ENCODE data around the gene RNF113B. TPM values are rescaled to one million over a fixed set of nuclear protein-coding genes. Genes with fewer than 3 reads are reported as not detected.

Gene RNF113B
- total RNA-seq, 3 donors from 2014 or later: not detected

- Mint-ChIP-seq H3K27me3 (ENCODE audit: low read depth) (peaks cover 6% of the 10 kb centered on the region), H3K4me1 (ENCODE audit: low read depth) (no peaks in the 10 kb centered on the region), H3K9me3 (no peaks in the 10 kb centered on the region), H3K36me3 (ENCODE audit: insufficient read depth) (no peaks in the 10 kb centered on the region), H3K4me3 (no peak overlapping the region)
- DNase-seq (no peak), ATAC-seq (no peak)
These were observed 37.6 kb upstream of the RNF113B start for GRCh38 chr13:98214707-98215106.

GRCh38 chr13:98214008-98214643 lies 37.1 kb upstream of the RNF113B start:
- H3K4me1 Mint-ChIP-seq (ENCODE audit: low read depth): no peaks in the 10 kb centered on the region
- no peaks in the 10 kb centered on the region for H3K36me3 Mint-ChIP-seq (ENCODE audit: insufficient read depth)
- ATAC-seq (no peak), DNase-seq (no peak)
- no peak overlapping the region for H3K4me3 Mint-ChIP-seq
- no peaks in the 10 kb centered on the region for H3K9me3 Mint-ChIP-seq
- peaks cover 6% of the 10 kb centered on the region for H3K27me3 Mint-ChIP-seq (ENCODE audit: low read depth)

- Mint-ChIP-seq H3K4me3 (no peak overlapping the region), H3K4me1 (ENCODE audit: low read depth) (no peaks in the 10 kb centered on the region), H3K27me3 (ENCODE audit: low read depth) (peaks cover 8% of the 10 kb centered on the region), H3K9me3 (no peaks in the 10 kb centered on the region), H3K36me3 (ENCODE audit: insufficient read depth) (no peaks in the 10 kb centered on the region)
- DNase-seq (no peak), ATAC-seq (no peak)
These were observed 36.3 kb upstream of the RNF113B start for GRCh38 chr13:98213354-98213753.

- peaks cover 8% of the 10 kb centered on the region for H3K27me3 Mint-ChIP-seq (ENCODE audit: low read depth)
- H3K4me3 Mint-ChIP-seq: no peak overlapping the region
- ATAC-seq (no peak), DNase-seq (no peak)
- H3K4me1 Mint-ChIP-seq (ENCODE audit: low read depth): no peaks in the 10 kb centered on the region
- no peaks in the 10 kb centered on the region for H3K9me3 Mint-ChIP-seq
- H3K36me3 Mint-ChIP-seq (ENCODE audit: insufficient read depth): no peaks in the 10 kb centered on the region
These were observed 35.7 kb upstream of the RNF113B start for GRCh38 chr13:98212763-98213162.

- H3K9me3 Mint-ChIP-seq: peaks cover 23% of the 10 kb centered on the region
- no peaks in the 10 kb centered on the region for H3K36me3 Mint-ChIP-seq (ENCODE audit: insufficient read depth)
- no peak for ATAC-seq
- peaks cover 8% of the 10 kb centered on the region for H3K27me3 Mint-ChIP-seq (ENCODE audit: low read depth)
- DNase-seq: no peak
- H3K4me1 Mint-ChIP-seq (ENCODE audit: low read depth): no peaks in the 10 kb centered on the region
- no peak overlapping the region for H3K4me3 Mint-ChIP-seq
These were observed 31.5 kb upstream of the RNF113B start for GRCh38 chr13:98208606-98209005.

GRCh38 chr13:98207416-98207815 lies 30.3 kb upstream of the RNF113B start:
- ATAC-seq (no peak), DNase-seq (no peak)
- Mint-ChIP-seq H3K4me1 (ENCODE audit: low read depth) (no peaks in the 10 kb centered on the region), H3K9me3 (peaks cover 23% of the 10 kb centered on the region), H3K36me3 (ENCODE audit: insufficient read depth) (no peaks in the 10 kb centered on the region), H3K27me3 (ENCODE audit: low read depth) (peaks cover 8% of the 10 kb centered on the region), H3K4me3 (no peak overlapping the region)

GRCh38 chr13:98206946-98207345 lies 29.9 kb upstream of the RNF113B start:
- Mint-ChIP-seq H3K27me3 (ENCODE audit: low read depth) (peaks cover 6% of the 10 kb centered on the region), H3K36me3 (ENCODE audit: insufficient read depth) (no peaks in the 10 kb centered on the region), H3K9me3 (peaks cover 23% of the 10 kb centered on the region), H3K4me3 (no peak overlapping the region), H3K4me1 (ENCODE audit: low read depth) (no peaks in the 10 kb centered on the region)
- no peak for ATAC-seq
- no peak for DNase-seq

GRCh38 chr13:98204546-98204945 lies 27.5 kb upstream of the RNF113B start:
- Mint-ChIP-seq H3K9me3 (peaks cover 23% of the 10 kb centered on the region), H3K4me3 (no peak overlapping the region), H3K27me3 (ENCODE audit: low read depth) (peaks cover 4% of the 10 kb centered on the region), H3K36me3 (ENCODE audit: insufficient read depth) (no peaks in the 10 kb centered on the region), H3K4me1 (ENCODE audit: low read depth) (no peaks in the 10 kb centered on the region)
- DNase-seq (no peak), ATAC-seq (no peak)

GRCh38 chr13:98203646-98204326 lies 26.7 kb upstream of the RNF113B start:
- Mint-ChIP-seq H3K9me3 (peaks cover 23% of the 10 kb centered on the region), H3K27me3 (ENCODE audit: low read depth) (peaks cover 6% of the 10 kb centered on the region), H3K4me3 (no peak overlapping the region), H3K36me3 (ENCODE audit: insufficient read depth) (no peaks in the 10 kb centered on the region), H3K4me1 (ENCODE audit: low read depth) (no peaks in the 10 kb centered on the region)
- no peak for ATAC-seq
- no peak for DNase-seq

- H3K4me3 Mint-ChIP-seq: no peak overlapping the region
These were observed 24.9 kb upstream of the RNF113B start for GRCh38 chr13:98201984-98202383.

GRCh38 chr13:98201189-98201588 lies 24.1 kb upstream of the RNF113B start:
- Mint-ChIP-seq H3K9me3 (peaks cover 12% of the 10 kb centered on the region), H3K36me3 (ENCODE audit: insufficient read depth) (no peaks in the 10 kb centered on the region), H3K4me3 (no peak overlapping the region), H3K4me1 (ENCODE audit: low read depth) (no peaks in the 10 kb centered on the region), H3K27me3 (ENCODE audit: low read depth) (peaks cover 5% of the 10 kb centered on the region)
- ATAC-seq (no peak), DNase-seq (no peak)

More at GRCh38 chr13:98201984-98202383, 24.9 kb upstream of the RNF113B start:
- H3K27me3 Mint-ChIP-seq (ENCODE audit: low read depth): peaks cover 5% of the 10 kb centered on the region
- ATAC-seq (no peak), DNase-seq (no peak)
- H3K36me3 Mint-ChIP-seq (ENCODE audit: insufficient read depth): no peaks in the 10 kb centered on the region
- no peaks in the 10 kb centered on the region for H3K4me1 Mint-ChIP-seq (ENCODE audit: low read depth)
- peaks cover 20% of the 10 kb centered on the region for H3K9me3 Mint-ChIP-seq

GRCh38 chr13:98200211-98200878 lies 23.3 kb upstream of the RNF113B start:
- no peak for DNase-seq
- Mint-ChIP-seq H3K4me1 (ENCODE audit: low read depth) (no peaks in the 10 kb centered on the region), H3K9me3 (peaks cover 4% of the 10 kb centered on the region), H3K4me3 (no peak overlapping the region), H3K36me3 (ENCODE audit: insufficient read depth) (no peaks in the 10 kb centered on the region), H3K27me3 (ENCODE audit: low read depth) (peaks cover 2% of the 10 kb centered on the region)
- no peak for ATAC-seq

- ATAC-seq (no peak), DNase-seq (no peak)
- Mint-ChIP-seq H3K36me3 (ENCODE audit: insufficient read depth) (no peaks in the 10 kb centered on the region), H3K9me3 (no peaks in the 10 kb centered on the region), H3K4me3 (no peak overlapping the region), H3K27me3 (ENCODE audit: low read depth) (peaks cover 2% of the 10 kb centered on the region), H3K4me1 (ENCODE audit: low read depth) (no peaks in the 10 kb centered on the region)
These were observed 22.4 kb upstream of the RNF113B start for GRCh38 chr13:98199480-98199879.

GRCh38 chr13:98198683-98199082 lies 21.6 kb upstream of the RNF113B start:
- no peak overlapping the region for H3K4me3 Mint-ChIP-seq
- H3K27me3 Mint-ChIP-seq (ENCODE audit: low read depth): peaks cover 2% of the 10 kb centered on the region
- ATAC-seq: no peak
- DNase-seq: no peak
- no peaks in the 10 kb centered on the region for H3K36me3 Mint-ChIP-seq (ENCODE audit: insufficient read depth)
- no peaks in the 10 kb centered on the region for H3K4me1 Mint-ChIP-seq (ENCODE audit: low read depth)
- H3K9me3 Mint-ChIP-seq: no peaks in the 10 kb centered on the region
